Measurements from ENCODE around the gene TST. TPM values are rescaled to one million over a fixed set of nuclear protein-coding genes. Genes with fewer than 3 reads are reported as not detected.

The TST gene
- total and polyA plus RNA-seq, 2 donors (not counting 3 experiments of a cell fraction or from before 2014, with no cell fraction given): 39.2 to 95.1 TPM

DNA sequence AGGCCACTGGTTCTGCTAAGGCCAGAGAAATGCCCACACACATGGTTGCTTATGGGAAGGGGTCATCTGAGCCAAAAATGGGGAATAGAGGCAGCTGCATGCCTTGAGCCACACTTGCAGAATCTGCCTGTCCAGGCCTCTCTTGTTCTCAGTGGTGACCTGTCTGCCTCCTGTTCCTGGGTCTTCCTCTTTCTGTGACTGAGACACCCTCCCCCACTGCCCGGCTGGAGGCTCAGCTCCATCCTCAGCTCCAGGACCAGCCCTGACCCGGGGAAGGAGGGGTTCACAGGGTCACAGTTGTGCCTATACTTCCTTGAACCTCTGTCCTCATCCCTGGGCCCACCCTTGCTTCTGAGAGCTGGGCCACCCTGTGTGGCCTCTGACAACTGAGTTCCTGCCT, 53.6 kb downstream of the TST start:
- FAIRE-seq (no peak), DNase-seq (ENCODE audit: low read depth, low spot score) (no peak)
- H3K27ac ChIP-seq (ENCODE audit: insufficient read depth, low read depth, low read length): no peak overlapping the region
- H3K36me3 ChIP-seq (ENCODE audit: control insufficient read depth in 2 of 2, extremely low read depth in 1 of 2, insufficient read depth in 2 of 2, low read length in 2 of 2): no peaks in the 10 kb centered on the region
- POLR2A ChIA-PET: no interaction called here
- peaks cover 11 to 13% of the 10 kb centered on the region in 2 experiments for H3K27me3 ChIP-seq (ENCODE audit: control insufficient read depth in 2 of 2, insufficient read depth in 2 of 2, low read length in 2 of 2)
- H3K9ac ChIP-seq (replicated peaks; ENCODE audit: extremely low read depth, insufficient read depth, low read length): no peak overlapping the region
- CTCF ChIA-PET: interaction anchor here (1.2 to 3.1 kb wide), 3 partner anchors 12 to 110 kb away, joined by 3 to 14 read pairs (median 4); no protein-coding TSS in a partner anchor
- no peak overlapping the region for H3K4me2 ChIP-seq (ENCODE audit: insufficient read depth, low read length)
- H3K4me3 ChIP-seq (replicated peaks in 1 of 3; ENCODE audit: insufficient read depth in 1 of 3, low read depth in 1 of 3, low read length in 3 of 3): no peak overlapping the region
- H3K4me1 ChIP-seq (ENCODE audit: control insufficient read depth, extremely low read depth, insufficient read depth, low read length): no peaks in the 10 kb centered on the region
- no peaks in the 10 kb centered on the region for H3K79me2 ChIP-seq (ENCODE audit: control insufficient read depth, insufficient read depth, low read length)
- no TSS peak for BruUV-seq (replicated peaks)
- intact Hi-C loops (cut with micrococcal nuclease) (no loop called here), dilution Hi-C loops (cut with MboI; ENCODE audit: extremely low pct_ligation_motif_present, low sequenced_read_pairs) (no loop called here)
- TF ChIP-seq FOS (IDR thresholded peaks at IDR 0.05; ENCODE audit: borderline replicate concordance, insufficient read depth, low read length) (no peak), CTCF (IDR thresholded peaks at IDR 0.05; ENCODE audit: extremely low read depth in 1 of 2, insufficient read depth in 1 of 2, low read depth in 1 of 2, low read length in 2 of 2) (no peak), MYC (IDR thresholded peaks at IDR 0.05; ENCODE audit: low read depth, low read length) (no peak)
- H3K9me3 ChIP-seq (replicated peaks; ENCODE audit: control insufficient read depth, insufficient read depth, low read length): no peaks in the 10 kb centered on the region
- H4K20me1 ChIP-seq (replicated peaks; ENCODE audit: control insufficient read depth, extremely low read depth, insufficient read depth, low read length): no peaks in the 10 kb centered on the region
- H3K9me1 ChIP-seq (replicated peaks; ENCODE audit: control insufficient read depth, extremely low read depth, insufficient read depth, low read length): no peaks in the 10 kb centered on the region
- H2AFZ ChIP-seq (ENCODE audit: low read depth, low read length): no peak overlapping the region

DNA sequence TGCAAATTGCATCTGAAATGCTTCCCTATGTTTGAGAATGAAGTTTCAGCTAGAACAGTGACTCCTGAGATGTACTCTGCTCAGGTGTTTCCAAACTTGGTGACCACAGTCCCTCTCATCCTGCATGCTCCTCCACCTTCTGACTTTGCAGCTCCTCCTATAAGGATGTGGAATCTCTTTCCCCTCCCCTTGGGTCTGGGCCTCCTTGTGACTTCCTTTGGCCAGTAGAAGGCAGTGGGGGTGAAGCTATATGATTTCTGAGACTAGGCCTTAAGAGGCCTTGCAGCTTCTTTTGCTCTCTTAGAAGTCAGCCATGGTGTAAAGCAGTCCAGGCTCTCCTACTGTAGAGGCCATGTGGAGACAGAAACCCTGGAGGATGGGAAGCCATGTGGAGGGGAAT, 55.1 kb downstream of the TST start:
- DNase-seq (ENCODE audit: low read depth, low spot score) (no peak), FAIRE-seq (no peak)
- H3K9me3 ChIP-seq (replicated peaks; ENCODE audit: control insufficient read depth, insufficient read depth, low read length): no peaks in the 10 kb centered on the region
- H3K4me1 ChIP-seq (ENCODE audit: control insufficient read depth, extremely low read depth, insufficient read depth, low read length): no peaks in the 10 kb centered on the region
- no peak overlapping the region for H3K4me3 ChIP-seq (replicated peaks in 1 of 3; ENCODE audit: insufficient read depth in 1 of 3, low read depth in 1 of 3, low read length in 3 of 3)
- intact Hi-C loops (cut with micrococcal nuclease) (no loop called here), dilution Hi-C loops (cut with MboI; ENCODE audit: extremely low pct_ligation_motif_present, low sequenced_read_pairs) (no loop called here)
- no peak overlapping the region for H2AFZ ChIP-seq (ENCODE audit: low read depth, low read length)
- H3K27me3 ChIP-seq (ENCODE audit: control insufficient read depth in 2 of 2, insufficient read depth in 2 of 2, low read length in 2 of 2): peaks cover 16 to 17% of the 10 kb centered on the region in 2 experiments
- POLR2A ChIA-PET: no interaction called here
- H3K9ac ChIP-seq (replicated peaks; ENCODE audit: extremely low read depth, insufficient read depth, low read length): no peak overlapping the region
- TF ChIP-seq JUN (IDR thresholded peaks at IDR 0.05; ENCODE audit: borderline replicate concordance, insufficient read depth, insufficient read length, low read depth): no peak
- H3K27ac ChIP-seq (ENCODE audit: insufficient read depth, low read depth, low read length): no peak overlapping the region
- BruUV-seq (replicated peaks): no TSS peak
- no peaks in the 10 kb centered on the region for H4K20me1 ChIP-seq (replicated peaks; ENCODE audit: control insufficient read depth, extremely low read depth, insufficient read depth, low read length)
- no peaks in the 10 kb centered on the region for H3K36me3 ChIP-seq (ENCODE audit: control insufficient read depth in 2 of 2, extremely low read depth in 1 of 2, insufficient read depth in 2 of 2, low read length in 2 of 2)
- H3K79me2 ChIP-seq (ENCODE audit: control insufficient read depth, insufficient read depth, low read length): no peaks in the 10 kb centered on the region
- H3K9me1 ChIP-seq (replicated peaks; ENCODE audit: control insufficient read depth, extremely low read depth, insufficient read depth, low read length): no peaks in the 10 kb centered on the region
- H3K4me2 ChIP-seq (ENCODE audit: insufficient read depth, low read length): no peak overlapping the region
- CTCF ChIA-PET: interaction anchor here (0.9 to 3.1 kb wide), 5 partner anchors 12 to 182 kb away, joined by 3 to 14 read pairs (median 4); no protein-coding TSS in a partner anchor
